HG02938 (cell line): ENCODE results near the gene TMEM168.
"Not testable (repeated sequence)": the region's sequence is repeated elsewhere in the genome, so short reads cannot be mapped to it uniquely, and the experiment has no call there.

Source experiments
- ATAC-seq: cut with Tn5 transposase; IDR thresholded peaks from one replicate; pipeline ENCODE4 v1.9.1; 2021; ENCODE audit warnings: mild to moderate bottlenecking, moderate library complexity; ENCODE audit not compliant: unreplicated experiment

Gene TMEM168

GRCh38 chr7:112781110-112781509, 9.1 kb downstream of the TMEM168 start:
- ATAC-seq = no peak

- ATAC-seq = no peak
Observed at GRCh38 chr7:112779667-112780066, 10.5 kb downstream of the TMEM168 start.

GRCh38 chr7:112777406-112777805, 12.8 kb downstream of the TMEM168 start:
- no peak for ATAC-seq

GRCh38 chr7:112771166-112771565, 19.0 kb downstream of the TMEM168 start:
- ATAC-seq = peak; percentile 59

DNA sequence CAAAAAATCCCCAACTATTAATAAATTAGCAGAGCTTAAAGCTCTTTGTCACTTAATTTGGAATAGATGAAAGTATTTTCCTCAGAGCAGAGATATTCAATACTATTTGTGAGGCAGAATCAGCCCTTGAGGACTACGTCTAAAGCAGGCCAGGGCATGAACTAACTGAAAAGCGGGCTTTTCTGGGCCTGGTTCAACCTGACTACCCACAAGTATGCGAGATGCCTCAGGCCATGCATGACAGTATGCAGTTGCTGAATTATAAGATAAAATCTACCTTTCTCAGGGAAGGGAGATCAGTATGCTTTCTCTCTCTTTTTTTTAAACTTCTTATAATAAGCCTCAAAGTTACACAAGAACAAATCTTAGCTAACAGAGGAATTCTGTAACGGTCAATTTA, 20.1 kb downstream of the TMEM168 start:
- no peak for ATAC-seq

- ATAC-seq = peak; percentile 68
Observed at GRCh38 chr7:112765105-112765504, 25.1 kb downstream of the TMEM168 start.

DNA sequence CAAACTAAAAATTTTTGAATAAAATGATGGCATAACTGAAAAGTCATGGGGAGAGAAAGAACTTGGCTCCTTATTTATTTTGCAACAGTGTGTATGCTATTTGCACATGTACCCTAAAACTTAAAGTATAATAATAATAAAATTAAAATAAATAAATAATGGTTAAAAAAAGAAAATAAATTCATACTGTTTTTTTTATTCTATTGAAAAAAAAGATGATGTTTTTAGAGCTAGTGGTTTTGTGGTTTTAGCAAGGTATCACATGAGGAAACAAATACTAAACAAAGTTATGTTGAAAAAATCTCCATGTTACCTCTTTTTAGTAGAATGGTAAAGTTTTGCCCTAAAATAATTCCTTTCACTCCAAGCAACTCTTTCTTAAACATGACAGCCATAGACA, 26.2 kb downstream of the TMEM168 start:
- ATAC-seq = no peak

DNA sequence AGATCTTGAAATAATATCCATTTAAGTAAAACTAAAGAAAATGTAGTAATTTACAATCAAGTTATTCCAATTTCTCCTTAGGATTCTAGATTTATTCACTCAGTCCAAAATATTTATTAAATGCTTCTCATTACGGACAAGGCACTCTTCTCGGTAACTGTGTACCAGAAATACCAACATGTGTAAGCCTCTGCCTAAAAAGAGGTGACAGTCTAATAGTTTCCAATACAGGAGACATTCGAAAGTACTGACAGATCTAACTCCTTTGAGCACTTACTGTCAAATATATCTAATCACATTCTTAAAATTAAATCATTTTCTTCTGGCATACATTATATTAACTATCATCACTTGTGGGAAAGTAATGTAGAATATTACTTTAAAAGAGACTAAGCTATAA, 26.9 kb downstream of the TMEM168 start:
- no peak for ATAC-seq

DNA sequence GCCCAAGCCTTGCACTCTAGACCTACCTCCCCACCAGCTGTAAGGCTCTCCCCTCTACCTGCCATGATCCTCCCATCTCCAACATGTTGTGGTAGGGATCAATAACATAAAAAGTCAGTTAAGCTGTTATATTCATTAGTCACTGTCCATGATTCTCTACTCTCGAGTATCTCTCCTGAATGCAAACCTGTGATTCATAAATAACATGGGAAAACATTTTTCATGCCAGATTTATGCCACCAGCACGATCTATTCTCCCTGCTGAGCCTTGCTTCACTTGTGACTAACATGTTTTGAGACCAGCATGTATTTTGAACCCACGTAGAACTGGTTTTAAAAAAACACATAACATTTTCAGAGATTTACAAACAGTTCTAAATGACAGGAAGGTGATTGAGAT, 30.3 kb downstream of the TMEM168 start:
- no peak for ATAC-seq

GRCh38 chr7:112757337-112757736, 32.9 kb downstream of the TMEM168 start:
- no peak for ATAC-seq

- ATAC-seq = no peak
Observed at GRCh38 chr7:112753298-112753697, 36.9 kb downstream of the TMEM168 start.

DNA sequence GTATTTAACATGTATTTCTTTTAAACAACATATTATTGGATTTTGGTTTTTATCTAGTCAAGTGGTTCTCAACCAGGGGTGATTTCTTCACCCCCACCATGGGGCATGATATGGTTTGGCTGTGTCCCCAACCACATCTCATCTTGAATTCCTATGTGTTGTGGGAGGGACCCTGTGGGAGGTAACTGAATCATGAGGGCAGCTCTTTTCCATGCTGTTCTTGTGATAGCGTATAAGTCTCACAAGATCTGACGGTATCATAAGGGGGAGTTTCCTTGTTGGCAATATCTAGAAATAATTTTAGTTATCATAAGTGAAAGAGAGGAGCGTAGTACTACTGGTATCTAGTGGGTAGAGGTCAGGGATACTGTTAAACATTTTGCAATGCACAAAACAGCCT, 37.6 kb downstream of the TMEM168 start:
- no peak for ATAC-seq

GRCh38 chr7:112749775-112750174, 40.4 kb downstream of the TMEM168 start:
- ATAC-seq = no peak

DNA sequence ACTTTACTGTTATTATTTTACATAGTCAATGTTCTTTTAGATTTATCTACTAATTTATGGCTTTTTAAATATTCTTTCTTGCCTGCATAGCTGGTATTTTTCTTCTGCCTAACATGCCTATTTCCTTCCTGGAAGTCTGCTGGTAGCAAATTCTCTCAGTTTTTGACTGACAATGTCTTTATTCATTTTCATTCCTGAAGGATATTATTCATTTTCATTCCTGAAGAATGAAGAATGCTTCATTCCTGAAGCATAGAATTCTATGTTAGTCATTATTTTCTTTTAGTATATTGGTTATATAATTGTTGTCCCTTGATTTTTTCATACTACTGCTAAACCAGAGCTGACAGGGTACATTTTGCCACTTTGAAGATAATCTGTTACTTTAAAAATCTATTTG, 41.8 kb downstream of the TMEM168 start:
- ATAC-seq = no peak

DNA sequence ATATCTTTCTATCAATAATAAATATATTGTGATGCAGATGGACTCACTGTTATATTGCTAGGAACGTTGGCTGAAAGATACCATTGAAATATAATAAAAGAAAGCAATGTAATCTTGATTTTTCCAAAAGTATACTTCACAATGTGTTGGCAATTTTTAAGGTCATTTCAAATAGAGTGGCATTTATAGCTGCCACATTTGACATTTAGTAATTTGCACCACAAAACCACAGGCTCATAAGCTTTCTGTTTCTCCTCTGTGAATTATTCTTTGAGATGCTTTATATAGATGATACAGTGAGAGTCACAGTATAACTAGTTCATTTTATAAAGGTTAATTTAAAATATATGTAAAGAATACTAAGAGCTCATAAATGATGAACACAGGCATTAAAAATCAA, 44.6 kb downstream of the TMEM168 start:
- no peak for ATAC-seq

- no peak for ATAC-seq
Observed at GRCh38 chr7:112744818-112745217, 45.4 kb downstream of the TMEM168 start.

DNA sequence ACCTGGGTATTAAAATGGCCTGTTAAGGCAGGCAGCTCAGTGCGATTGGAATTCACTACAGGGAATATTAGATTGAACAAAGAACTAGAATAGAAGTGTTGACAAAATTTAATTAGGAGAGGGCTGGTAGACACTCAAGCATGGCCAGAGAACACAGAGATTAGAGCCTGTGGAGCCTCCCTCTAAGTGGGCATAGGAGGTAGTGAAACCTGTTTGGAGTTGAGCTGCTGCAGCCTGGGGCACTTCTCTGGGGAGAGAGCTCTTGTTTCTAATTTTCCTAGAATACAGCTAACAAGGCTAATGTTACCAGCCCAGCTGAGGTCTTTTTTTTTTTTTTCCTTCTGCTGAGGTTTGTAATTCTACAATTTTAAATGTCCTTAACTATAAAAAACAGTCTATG, 46.4 kb downstream of the TMEM168 start:
- no peak for ATAC-seq

DNA sequence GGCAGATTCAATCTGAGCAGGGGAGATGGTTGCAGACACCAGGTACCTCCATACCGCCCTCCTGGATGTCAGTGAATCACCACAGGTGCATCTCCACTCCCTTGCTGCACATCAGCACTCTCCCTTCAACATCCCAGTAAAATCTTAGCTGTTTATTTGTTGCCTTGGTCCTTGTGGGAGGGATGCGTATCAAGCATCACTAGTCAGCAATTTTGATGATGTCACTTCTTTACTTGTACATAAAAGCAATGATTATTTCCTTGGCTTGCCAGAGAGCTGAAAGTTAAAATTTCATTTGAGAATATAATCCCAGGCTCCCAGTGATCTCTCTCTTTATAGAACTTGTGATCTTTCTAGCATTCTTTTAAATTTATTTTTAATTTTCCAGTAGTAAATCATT, 49.5 kb downstream of the TMEM168 start:
- ATAC-seq = no peak

- ATAC-seq = no peak
Observed at GRCh38 chr7:112739436-112740180, 50.6 kb downstream of the TMEM168 start.

- no peak for ATAC-seq
Observed at GRCh38 chr7:112735261-112735660, 54.9 kb downstream of the TMEM168 start.

DNA sequence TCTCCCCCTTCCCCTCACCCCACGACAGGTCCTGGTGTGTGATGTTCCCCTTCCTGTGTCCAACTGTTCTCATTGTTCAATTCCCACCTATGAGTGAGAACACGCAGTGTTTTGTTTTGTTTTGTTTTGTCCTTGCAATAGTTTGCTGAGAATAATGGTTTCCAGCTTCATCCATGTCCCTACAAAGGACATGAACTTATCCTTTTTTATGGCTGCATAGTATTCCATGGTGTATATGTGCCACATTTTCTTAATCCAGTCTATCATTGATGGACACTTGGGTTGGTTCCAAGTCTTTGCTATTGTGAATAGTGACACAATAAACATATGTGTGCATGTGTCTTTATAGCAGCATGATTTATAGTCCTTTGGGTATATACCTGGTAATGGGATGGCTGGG, 58.9 kb downstream of the TMEM168 start:
- ATAC-seq = not testable (repeated sequence)

- ATAC-seq = no peak
Observed at GRCh38 chr7:112726076-112726475, 64.1 kb downstream of the TMEM168 start.

DNA sequence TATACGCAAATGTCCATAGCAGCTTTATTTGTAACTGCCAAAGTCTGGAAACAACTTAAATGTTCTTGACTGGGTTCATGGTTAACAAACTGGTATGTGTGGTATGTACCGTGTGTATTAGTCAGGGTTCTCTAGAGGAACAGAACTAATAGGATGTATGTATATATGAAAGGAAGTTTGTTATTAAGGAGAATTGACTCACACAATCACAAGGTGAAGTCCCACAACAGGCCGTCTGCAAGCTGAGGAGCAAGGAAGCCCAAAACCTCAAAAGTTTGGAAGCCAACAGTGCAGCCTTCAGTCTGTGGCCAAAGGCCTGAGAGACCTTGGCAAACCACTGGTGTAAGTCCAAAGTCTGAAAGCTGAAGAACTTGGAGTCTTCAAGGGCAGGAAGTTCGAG, 66.8 kb downstream of the TMEM168 start:
- ATAC-seq = no peak
